ENCODE results near the gene TMEM52B.

DNA sequence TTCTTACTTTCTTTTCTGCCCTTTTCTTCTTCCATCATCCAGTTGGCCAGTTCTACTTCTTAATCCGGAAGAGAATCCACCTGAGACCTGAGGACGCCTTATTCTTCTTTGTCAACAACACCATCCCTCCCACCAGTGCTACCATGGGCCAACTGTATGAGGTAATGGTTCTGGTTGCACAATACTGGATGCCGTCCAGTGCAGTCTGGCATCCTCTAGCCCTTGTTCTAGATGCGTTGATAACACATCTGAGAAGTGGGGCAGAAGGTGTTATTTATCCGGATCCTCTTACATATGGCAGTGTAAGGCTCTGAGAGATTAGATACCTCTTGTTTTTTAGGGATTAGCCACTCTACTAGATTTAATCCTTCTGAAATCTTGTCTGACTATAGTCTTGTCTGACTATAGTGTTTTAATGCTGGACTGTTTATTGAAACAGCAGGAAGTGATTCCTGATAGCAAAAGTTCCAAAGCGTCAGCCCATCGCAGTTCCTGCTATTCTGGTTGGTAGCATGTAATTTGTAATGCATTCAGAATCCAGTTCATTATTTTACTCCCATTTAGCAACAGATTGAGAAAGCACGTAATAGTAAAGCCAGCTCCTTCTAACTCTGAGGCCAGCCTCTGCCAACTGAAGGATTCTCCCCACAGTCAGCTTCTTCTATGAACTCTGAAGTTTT is 41.7 kb downstream of the TMEM52B start:
- no peak for TF ChIP-seq FOXA1 (IDR thresholded peaks at IDR 0.05)
- TF ChIP-seq SUZ12 (IDR thresholded peaks at IDR 0.05): no peak
- TF ChIP-seq SP1 (IDR thresholded peaks at IDR 0.05): no peak
- no peak for TF ChIP-seq FOXM1 (IDR thresholded peaks at IDR 0.05; ENCODE audit: borderline replicate concordance)
- TF ChIP-seq HDGF (IDR thresholded peaks at IDR 0.05; ENCODE audit: borderline replicate concordance): no peak
- no peak for TF ChIP-seq ARNT (IDR thresholded peaks at IDR 0.05)
- no peak for TF ChIP-seq NFRKB (IDR thresholded peaks at IDR 0.05)

Measured in HEK293T (cell line).